ENCODE measurements around the gene SLC13A4.

GRCh38 chr7:135664046-135664589, 63.9 kb downstream of the SLC13A4 start:
- TF ChIP-seq, protein P1, sequence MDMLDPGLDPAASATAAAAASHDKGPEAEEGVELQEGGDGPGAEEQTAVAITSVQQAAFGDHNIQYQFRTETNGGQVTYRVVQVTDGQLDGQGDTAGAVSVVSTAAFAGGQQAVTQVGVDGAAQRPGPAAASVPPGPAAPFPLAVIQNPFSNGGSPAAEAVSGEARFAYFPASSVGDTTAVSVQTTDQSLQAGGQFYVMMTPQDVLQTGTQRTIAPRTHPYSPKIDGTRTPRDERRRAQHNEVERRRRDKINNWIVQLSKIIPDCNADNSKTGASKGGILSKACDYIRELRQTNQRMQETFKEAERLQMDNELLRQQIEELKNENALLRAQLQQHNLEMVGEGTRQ (IDR thresholded peaks at IDR 0.05; ENCODE audit: low read depth, low read length) = no peak
- TF ChIP-seq CTCF (conservative IDR thresholded peaks at IDR 0.05; ENCODE audit: low read depth, low read length) = no peak
- no peak for TF ChIP-seq MXI1 (IDR thresholded peaks at IDR 0.05; ENCODE audit: borderline replicate concordance, low read depth, low read length)
- no peak for TF ChIP-seq FOS (IDR thresholded peaks at IDR 0.05; ENCODE audit: low read depth, low read length)
- no peak for TF ChIP-seq POLR2A (IDR thresholded peaks at IDR 0.05; ENCODE audit: low read depth, low read length)
- no peak for TF ChIP-seq BHLHE40 (IDR thresholded peaks at IDR 0.05; ENCODE audit: low read depth, low read length)
- no peak for TF ChIP-seq CHD1 (IDR thresholded peaks at IDR 0.05; ENCODE audit: low read depth, low read length)
- no peak for TF ChIP-seq MAZ (IDR thresholded peaks at IDR 0.05; ENCODE audit: borderline replicate concordance, low read depth, low read length)
- peak; percentile 81 for TF ChIP-seq CEBPB (IDR thresholded peaks at IDR 0.05; ENCODE audit: low read depth, low read length)
- TF ChIP-seq SMC3 (IDR thresholded peaks at IDR 0.05; ENCODE audit: low read depth, low read length) = no peak
- TF ChIP-seq, protein P2, sequence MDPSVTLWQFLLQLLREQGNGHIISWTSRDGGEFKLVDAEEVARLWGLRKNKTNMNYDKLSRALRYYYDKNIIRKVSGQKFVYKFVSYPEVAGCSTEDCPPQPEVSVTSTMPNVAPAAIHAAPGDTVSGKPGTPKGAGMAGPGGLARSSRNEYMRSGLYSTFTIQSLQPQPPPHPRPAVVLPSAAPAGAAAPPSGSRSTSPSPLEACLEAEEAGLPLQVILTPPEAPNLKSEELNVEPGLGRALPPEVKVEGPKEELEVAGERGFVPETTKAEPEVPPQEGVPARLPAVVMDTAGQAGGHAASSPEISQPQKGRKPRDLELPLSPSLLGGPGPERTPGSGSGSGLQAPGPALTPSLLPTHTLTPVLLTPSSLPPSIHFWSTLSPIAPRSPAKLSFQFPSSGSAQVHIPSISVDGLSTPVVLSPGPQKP (IDR thresholded peaks at IDR 0.05; ENCODE audit: borderline replicate concordance, low read depth, low read length) = no peak
- TF ChIP-seq NFE2L2 (IDR thresholded peaks at IDR 0.05; ENCODE audit: low read depth, low read length) = no peak

Data from IMR-90 (cell line).